Lung (tissue), 12 donors: Measurements from ENCODE around the gene ANKRD13D. TPM values are rescaled to one million over a fixed set of nuclear protein-coding genes. Genes with fewer than 3 reads are reported as not detected.
A peak's percentile ranks its signal among the peaks of the same experiment; 100 is the strongest.

Experiments
- ATAC-seq: fragments of 200-7000 bp; cut with Tn5 transposase; one replicate; pipeline ENCODE4 v1.9.1; 2020; ENCODE audit warnings: moderate number of reproducible peaks; ENCODE audit not compliant: insufficient read depth, low FRiP score
- DNase-seq, 3 donors: peaks; one replicate each; pipeline ENCODE4 v3.0.0-alpha.2; 2013 to 2017
- H3K27ac ChIP-seq, 2 donors: one replicate each; pipeline ENCODE4 v1.5.1; 2013; ENCODE audit warnings: mild to moderate bottlenecking in 2 of 2, moderate library complexity in 2 of 2, control low read depth in 1 of 2, inconsistent platforms in 1 of 2, low read depth in 1 of 2, low read length in 1 of 2
- H3K27me3 ChIP-seq, 3 donors: one replicate each; pipeline ENCODE4 v1.5.1; 2013; ENCODE audit warnings: low read length in 2 of 3; ENCODE audit not compliant: control insufficient read depth in 3 of 3, insufficient read depth in 3 of 3
- H3K36me3 ChIP-seq, 4 donors: one replicate each; pipeline ENCODE4 v1.5.1; 2013; ENCODE audit warnings: low read length in 4 of 4, mild to moderate bottlenecking in 1 of 4, moderate library complexity in 1 of 4; ENCODE audit not compliant: control insufficient read depth in 4 of 4, insufficient read depth in 4 of 4
- H3K4me1 ChIP-seq, 5 donors: one replicate each; pipeline ENCODE4 v1.5.1; 2013; ENCODE audit warnings: low read length in 5 of 5, mild to moderate bottlenecking in 2 of 5, moderate library complexity in 1 of 5; ENCODE audit not compliant: control insufficient read depth in 5 of 5, insufficient read depth in 5 of 5
- H3K4me3 ChIP-seq: one replicate; pipeline ENCODE4 v1.5.1; 2013; ENCODE audit warnings: mild to moderate bottlenecking, control low read depth, moderate library complexity
- H3K9ac ChIP-seq, 2 donors: one replicate each; pipeline ENCODE4 v1.5.1; 2013; ENCODE audit warnings: low read length in 2 of 2, control low read depth in 1 of 2; ENCODE audit not compliant: insufficient read depth in 1 of 2
- H3K9me3 ChIP-seq, 4 donors: one replicate each; pipeline ENCODE4 v1.5.1; 2013; ENCODE audit warnings: low read length in 3 of 4, mild to moderate bottlenecking in 1 of 4, moderate library complexity in 1 of 4; ENCODE audit not compliant: control insufficient read depth in 4 of 4, insufficient read depth in 3 of 4
- CTCF ChIP-seq: IDR thresholded peaks from 2 replicates; pipeline ENCODE4 v1.5.1; 2012; ENCODE audit warnings: mild to moderate bottlenecking; ENCODE audit errors: control extremely low read depth, extremely low read depth
- WGBS, 2 donors: extraction: QIAGEN DNeasy Blood & Tissue Kit; methylation state at CpG; one replicate each; pipeline ENCODE4 v1.1.7; 2013; 5-methylcytosine and 5-hydroxymethylcytosine counted together
- polyA plus RNA-seq, 2 donors: library from polyadenylated mRNA; stranded (reverse); fragments of 200-250 nt; gene quantifications; one replicate each; pipeline ENCODE4 v1.2.1, GENCODE V29; 2013
- total RNA-seq, 2 donors: library from RNA; depleted of rRNA in 1 of 2; stranded (reverse); fragments of >200 nt in 1 of 2; gene quantifications; one replicate each; pipeline ENCODE4 v1.2.1, GENCODE V29; 2014 to 2021
- donor health status: control.
- donor health status: control.
- donor health status: Bipolar disorder and iron deficiency.
- donor health status: healthy.
- donor health status: DM: yes; HTN: yes; CAD: no.

ANKRD13D gene
- total and polyA plus RNA-seq, 4 donors = 35.9 to 86.2 (median 60.5) TPM

GRCh38 chr11:67261640-67261945 lies 27.5 kb upstream of the ANKRD13D start:
- WGBS, 2 donors = 18 to 52% methylated on average over 12 to 18 of the region's 18 CpGs
- H3K27ac ChIP-seq = no peak overlapping the region
- no peak overlapping the region for H3K9ac ChIP-seq
- no peak for ATAC-seq
- TF ChIP-seq CTCF = no peak
- no peak for DNase-seq
- H3K27me3 ChIP-seq = no peaks in the 10 kb centered on the region
- no peaks in the 10 kb centered on the region for H3K9me3 ChIP-seq
- peaks cover 0 to 12% (median 7%) of the 10 kb centered on the region in 5 donors for H3K4me1 ChIP-seq
- peaks cover 0 to 7% (median 3%) of the 10 kb centered on the region in 4 donors for H3K36me3 ChIP-seq
- no peak overlapping the region for H3K4me3 ChIP-seq

- Histone ChIP-seq H3K27me3 (no peaks in the 10 kb centered on the region), H3K4me3 (no peak overlapping the region), H3K36me3 (peaks cover 0 to 6% (median 0%) of the 10 kb centered on the region in 4 donors), H3K9ac (no peak overlapping the region), H3K4me1 (peaks cover 0 to 13% (median 7%) of the 10 kb centered on the region in 5 donors), H3K9me3 (no peaks in the 10 kb centered on the region), H3K27ac (no peak overlapping the region)
- no peak for ATAC-seq
- no peak for DNase-seq
- WGBS, 2 donors = 51 to 53% methylated on average over 18 of the region's 18 CpGs
- TF ChIP-seq CTCF = no peak
Measured at GRCh38 chr11:67261946-67262681, 27.0 kb upstream of the ANKRD13D start.

GRCh38 chr11:67262731-67263675 lies 26.1 kb upstream of the ANKRD13D start:
- H3K27ac ChIP-seq = peak overlapping the region in 1 of 2 donors; percentile 74
- peaks cover 0 to 22% (median 9%) of the 10 kb centered on the region in 5 donors for H3K4me1 ChIP-seq
- peak; percentile 75 for TF ChIP-seq CTCF
- H3K9ac ChIP-seq = no peak overlapping the region
- peaks cover 0 to 3% (median 0%) of the 10 kb centered on the region in 4 donors for H3K36me3 ChIP-seq
- no peak overlapping the region for H3K4me3 ChIP-seq
- no peaks in the 10 kb centered on the region for H3K27me3 ChIP-seq
- ATAC-seq = peak; percentile 67
- 33 to 42% methylated on average over 22 of the region's 22 CpGs for WGBS, 2 donors
- peak; percentile 86 to 88 (median 86) for DNase-seq
- no peaks in the 10 kb centered on the region for H3K9me3 ChIP-seq
